Endometrial microvascular endothelial cells (primary cell): ENCODE results near the gene ADGRB2. TPM values are rescaled to one million over a fixed set of nuclear protein-coding genes. Genes with fewer than 3 reads are reported as not detected.

Experiments
- total RNA-seq: library from RNA; depleted of rRNA; stranded (reverse); fragments of >200 nt; gene quantifications from one replicate; pipeline ENCODE4 v1.2.3, GENCODE V29; 2015; ENCODE audit errors: inconsistent ontology term

The ADGRB2 gene
- total RNA-seq, 1 donor from 2014 or later = 0.19 TPM

Other genes with a start within 250 kb of the ADGRB2 start
- 986 TPM for gene TINAGL1, start 187.8 kb downstream of the ADGRB2 start, total RNA-seq
- gene HCRTR1, start 146.7 kb downstream of the ADGRB2 start, total RNA-seq = not detected
- 126 TPM for gene PEF1, start 119.5 kb downstream of the ADGRB2 start, total RNA-seq
- 0.28 TPM for gene COL16A1, start 60.3 kb downstream of the ADGRB2 start, total RNA-seq
- 74.4 TPM for gene SPOCD1, start 51.7 kb upstream of the ADGRB2 start, total RNA-seq
- 293 TPM for gene PTP4A2, start 174.0 kb upstream of the ADGRB2 start, total RNA-seq
- 106 TPM for gene KHDRBS1, start 249.5 kb upstream of the ADGRB2 start, total RNA-seq